Fibroblast of lung (primary cell): ENCODE data around the gene OR11A1.

ENCODE experiments used
- EZH2 ChIP-seq: IDR thresholded peaks from 2 replicates; pipeline ENCODE4 v1.5.1; 2012; ENCODE audit warnings: low read length, control low read depth, mild to moderate bottlenecking; ENCODE audit errors: missing control alignments
- TF ChIP-seq, protein P1 (sequence below), 2 donors: IDR thresholded peaks in 1 of 2; conservative IDR thresholded peaks in 1 of 2; 1 replicate in 1 of 2; 2 replicates in 1 of 2; pipeline ENCODE4 v1.5.1; 2011 to 2012; ENCODE audit warnings: low read length in 2 of 2, control low read depth in 1 of 2, inconsistent platforms in 1 of 2, low read depth in 1 of 2, mild to moderate bottlenecking in 1 of 2

DNA sequence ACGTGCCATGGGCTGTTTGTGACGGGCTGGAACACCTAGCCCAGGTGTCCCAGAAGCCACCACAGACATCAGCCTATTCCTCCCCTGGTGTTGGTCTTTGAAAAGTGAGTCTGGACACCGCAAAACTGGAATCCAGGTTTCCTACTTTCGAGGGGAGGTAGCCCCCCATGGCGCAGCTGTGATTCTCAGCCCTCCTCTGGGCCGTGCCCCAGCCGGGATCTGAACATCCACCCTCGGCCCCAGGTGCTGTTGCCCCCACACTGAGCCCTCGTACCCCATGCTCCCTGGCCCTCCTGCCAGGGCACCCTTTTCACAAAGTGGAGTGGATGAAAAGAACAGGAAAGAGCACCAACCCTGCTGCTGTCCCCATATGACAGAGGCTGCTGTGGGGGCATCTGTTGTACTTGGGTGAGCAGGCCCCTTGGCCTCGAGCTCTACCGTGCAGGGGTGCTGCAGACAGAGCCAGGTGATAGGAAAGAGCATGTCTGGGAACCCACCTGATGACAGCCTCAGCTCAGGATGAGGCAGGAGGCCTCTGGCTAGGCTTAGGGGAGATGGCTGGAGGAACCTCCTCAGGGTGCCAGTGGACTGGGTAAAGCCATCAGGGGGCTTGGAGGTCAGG, 49.7 kb upstream of the OR11A1 start:
- TF ChIP-seq, protein P1, sequence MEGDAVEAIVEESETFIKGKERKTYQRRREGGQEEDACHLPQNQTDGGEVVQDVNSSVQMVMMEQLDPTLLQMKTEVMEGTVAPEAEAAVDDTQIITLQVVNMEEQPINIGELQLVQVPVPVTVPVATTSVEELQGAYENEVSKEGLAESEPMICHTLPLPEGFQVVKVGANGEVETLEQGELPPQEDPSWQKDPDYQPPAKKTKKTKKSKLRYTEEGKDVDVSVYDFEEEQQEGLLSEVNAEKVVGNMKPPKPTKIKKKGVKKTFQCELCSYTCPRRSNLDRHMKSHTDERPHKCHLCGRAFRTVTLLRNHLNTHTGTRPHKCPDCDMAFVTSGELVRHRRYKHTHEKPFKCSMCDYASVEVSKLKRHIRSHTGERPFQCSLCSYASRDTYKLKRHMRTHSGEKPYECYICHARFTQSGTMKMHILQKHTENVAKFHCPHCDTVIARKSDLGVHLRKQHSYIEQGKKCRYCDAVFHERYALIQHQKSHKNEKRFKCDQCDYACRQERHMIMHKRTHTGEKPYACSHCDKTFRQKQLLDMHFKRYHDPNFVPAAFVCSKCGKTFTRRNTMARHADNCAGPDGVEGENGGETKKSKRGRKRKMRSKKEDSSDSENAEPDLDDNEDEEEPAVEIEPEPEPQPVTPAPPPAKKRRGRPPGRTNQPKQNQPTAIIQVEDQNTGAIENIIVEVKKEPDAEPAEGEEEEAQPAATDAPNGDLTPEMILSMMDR (conservative IDR thresholded peaks at IDR 0.05 in 1 of 2, IDR thresholded peaks at IDR 0.05 in 1 of 2; ENCODE audit: low read depth in 1 of 2, low read length in 2 of 2): no peak
- TF ChIP-seq EZH2: no peak
